IPS-15b (cell line): ENCODE measurements around the gene TOP2B.

ENCODE experiments used
- H3K27me3 ChIP-seq: one replicate; pipeline ENCODE4 v1.6.1; 2013; ENCODE audit warnings: low read length; ENCODE audit not compliant: control insufficient read depth, insufficient read depth
- H3K36me3 ChIP-seq: one replicate; pipeline ENCODE4 v1.6.1; 2013; ENCODE audit warnings: low read length; ENCODE audit not compliant: control insufficient read depth, insufficient read depth
- H3K4me1 ChIP-seq: one replicate; pipeline ENCODE4 v1.6.1; 2013; ENCODE audit warnings: mild to moderate bottlenecking, low read length; ENCODE audit not compliant: control insufficient read depth, insufficient read depth
- H3K4me3 ChIP-seq: one replicate; pipeline ENCODE4 v1.5.1; 2013; ENCODE audit warnings: low read depth, low read length
- H3K9ac ChIP-seq: one replicate; pipeline ENCODE4 v1.6.1; 2013; ENCODE audit warnings: low read depth, mild to moderate bottlenecking, low read length
- H3K9me3 ChIP-seq: one replicate; pipeline ENCODE4 v1.6.1; 2013; ENCODE audit warnings: mild to moderate bottlenecking, low read length; ENCODE audit not compliant: control insufficient read depth, insufficient read depth

Gene TOP2B

GRCh38 chr3:25689226-25689625, 24.5 kb upstream of the TOP2B start:
- H3K9me3 ChIP-seq = no peaks in the 10 kb centered on the region
- H3K36me3 ChIP-seq = no peaks in the 10 kb centered on the region
- H3K4me3 ChIP-seq = no peak overlapping the region
- H3K4me1 ChIP-seq = no peaks in the 10 kb centered on the region
- no peaks in the 10 kb centered on the region for H3K27me3 ChIP-seq
- H3K9ac ChIP-seq = no peak overlapping the region

- no peaks in the 10 kb centered on the region for H3K36me3 ChIP-seq
- no peaks in the 10 kb centered on the region for H3K27me3 ChIP-seq
- H3K9me3 ChIP-seq = no peaks in the 10 kb centered on the region
- no peak overlapping the region for H3K9ac ChIP-seq
- no peak overlapping the region for H3K4me3 ChIP-seq
- H3K4me1 ChIP-seq = no peaks in the 10 kb centered on the region
Observed at GRCh38 chr3:25687742-25688141, 23.0 kb upstream of the TOP2B start.

GRCh38 chr3:25686766-25687165, 22.1 kb upstream of the TOP2B start:
- Histone ChIP-seq H3K9ac (no peak overlapping the region), H3K27me3 (no peaks in the 10 kb centered on the region), H3K36me3 (no peaks in the 10 kb centered on the region), H3K9me3 (no peaks in the 10 kb centered on the region), H3K4me3 (no peak overlapping the region), H3K4me1 (no peaks in the 10 kb centered on the region)

GRCh38 chr3:25683882-25684281, 19.2 kb upstream of the TOP2B start:
- Histone ChIP-seq H3K9me3 (no peaks in the 10 kb centered on the region), H3K4me1 (no peaks in the 10 kb centered on the region), H3K36me3 (no peaks in the 10 kb centered on the region), H3K4me3 (no peak overlapping the region), H3K9ac (no peak overlapping the region), H3K27me3 (no peaks in the 10 kb centered on the region)

GRCh38 chr3:25683410-25683809, 18.7 kb upstream of the TOP2B start:
- Histone ChIP-seq H3K27me3 (no peaks in the 10 kb centered on the region), H3K36me3 (no peaks in the 10 kb centered on the region), H3K9ac (no peak overlapping the region), H3K4me1 (no peaks in the 10 kb centered on the region), H3K4me3 (no peak overlapping the region), H3K9me3 (no peaks in the 10 kb centered on the region)

GRCh38 chr3:25679642-25680302, 15.1 kb upstream of the TOP2B start:
- H3K36me3 ChIP-seq = no peaks in the 10 kb centered on the region
- peaks cover 3% of the 10 kb centered on the region for H3K4me1 ChIP-seq
- no peaks in the 10 kb centered on the region for H3K27me3 ChIP-seq
- no peaks in the 10 kb centered on the region for H3K9me3 ChIP-seq
- H3K9ac ChIP-seq = no peak overlapping the region
- no peak overlapping the region for H3K4me3 ChIP-seq

GRCh38 chr3:25679166-25679565, 14.5 kb upstream of the TOP2B start:
- Histone ChIP-seq H3K4me1 (peaks cover 3% of the 10 kb centered on the region), H3K9ac (no peak overlapping the region), H3K27me3 (no peaks in the 10 kb centered on the region), H3K36me3 (no peaks in the 10 kb centered on the region), H3K4me3 (no peak overlapping the region), H3K9me3 (no peaks in the 10 kb centered on the region)

- H3K9me3 ChIP-seq = no peaks in the 10 kb centered on the region
- H3K27me3 ChIP-seq = no peaks in the 10 kb centered on the region
- no peak overlapping the region for H3K9ac ChIP-seq
- peaks cover 3% of the 10 kb centered on the region for H3K4me1 ChIP-seq
- H3K36me3 ChIP-seq = no peaks in the 10 kb centered on the region
- H3K4me3 ChIP-seq = no peak overlapping the region
Observed at GRCh38 chr3:25678581-25678980, 13.9 kb upstream of the TOP2B start.

GRCh38 chr3:25677121-25677520, 12.4 kb upstream of the TOP2B start:
- H3K4me3 ChIP-seq = no peak overlapping the region
- H3K9ac ChIP-seq = no peak overlapping the region
- peaks cover 3% of the 10 kb centered on the region for H3K4me1 ChIP-seq

GRCh38 chr3:25674670-25675069, 10.0 kb upstream of the TOP2B start:
- H3K27me3 ChIP-seq = no peaks in the 10 kb centered on the region
- H3K9ac ChIP-seq = no peak overlapping the region
- H3K4me3 ChIP-seq = no peak overlapping the region
- no peaks in the 10 kb centered on the region for H3K9me3 ChIP-seq
- H3K36me3 ChIP-seq = no peaks in the 10 kb centered on the region
- H3K4me1 ChIP-seq = peaks cover 3% of the 10 kb centered on the region

More at GRCh38 chr3:25677121-25677520, 12.4 kb upstream of the TOP2B start:
- Histone ChIP-seq H3K27me3 (no peaks in the 10 kb centered on the region), H3K9me3 (no peaks in the 10 kb centered on the region), H3K36me3 (no peaks in the 10 kb centered on the region)

- Histone ChIP-seq H3K4me1 (peaks cover 3% of the 10 kb centered on the region), H3K27me3 (no peaks in the 10 kb centered on the region), H3K9me3 (no peaks in the 10 kb centered on the region), H3K36me3 (no peaks in the 10 kb centered on the region), H3K9ac (no peak overlapping the region), H3K4me3 (no peak overlapping the region)
Observed at GRCh38 chr3:25673738-25674298, 9.1 kb upstream of the TOP2B start.
